Activated B cell treated with CpG ODN at 0.5 μM for 24 hours (primary cell): ENCODE measurements around the gene DGCR2. TPM values are rescaled to one million over a fixed set of nuclear protein-coding genes. Genes with fewer than 3 reads are reported as not detected.

Source experiments
- ATAC-seq: fragments of 200-7000 bp; cut with Tn5 transposase; one replicate; pipeline ENCODE4 v1.10.0; 2021; ENCODE audit warnings: low read depth, mild to moderate bottlenecking, moderate library complexity
- CTCF ChIA-PET: fragments of 350-600 bp; sonication (Branson Sonifier 250); formaldehyde crosslinking; loops from one replicate; lab custom pipeline; 2021; ENCODE audit warnings: antibody characterized with exemption; lab: Charles Lee
- POLR2A ChIA-PET: fragments of 350-600 bp; sonication (Branson Sonifier 250); formaldehyde crosslinking; loops from one replicate; lab custom pipeline; 2021; ENCODE audit warnings: antibody characterized with exemption; lab: Charles Lee
- DNase-seq: peaks from one replicate; pipeline ENCODE4 v3.0.0; 2022
- H3K27ac Mint-ChIP-seq: one replicate; pipeline ENCODE4 v1.8.0; 2020; ENCODE audit warnings: mixed read lengths
- H3K27me3 Mint-ChIP-seq: one replicate; pipeline ENCODE4 v1.8.0; 2021; ENCODE audit warnings: mixed read lengths
- H3K36me3 Mint-ChIP-seq: one replicate; pipeline ENCODE4 v1.8.0; 2021; ENCODE audit warnings: low read depth, mixed read lengths
- H3K4me1 Mint-ChIP-seq: one replicate; pipeline ENCODE4 v1.8.0; 2021; ENCODE audit warnings: mixed read lengths
- H3K4me3 Mint-ChIP-seq: one replicate; pipeline ENCODE4 v1.8.0; 2020; ENCODE audit warnings: mild to moderate bottlenecking, mixed read lengths
- H3K9me3 Mint-ChIP-seq: one replicate; pipeline ENCODE4 v1.8.0; 2020; ENCODE audit warnings: mixed read lengths
- intact Hi-C: fragments of 100-400 bp; cut with micrococcal nuclease; formaldehyde crosslinking; loops from one replicate; pipeline ENCODE4 v1.15.1; 2024
- total RNA-seq: library from RNA; stranded (reverse); gene quantifications from 2 replicates; pipeline ENCODE4 v1.2.3, GENCODE V29; 2022
- TF ChIP-seq, protein P1 (sequence below): fragments of 200-600 bp; IDR thresholded peaks from one replicate; pipeline ENCODE4 v1.8.0; 2022; ENCODE audit warnings: antibody characterized with exemption, mild to moderate bottlenecking

Gene DGCR2
- total RNA-seq, 1 donor from 2014 or later, result 33.2 TPM

DNA sequence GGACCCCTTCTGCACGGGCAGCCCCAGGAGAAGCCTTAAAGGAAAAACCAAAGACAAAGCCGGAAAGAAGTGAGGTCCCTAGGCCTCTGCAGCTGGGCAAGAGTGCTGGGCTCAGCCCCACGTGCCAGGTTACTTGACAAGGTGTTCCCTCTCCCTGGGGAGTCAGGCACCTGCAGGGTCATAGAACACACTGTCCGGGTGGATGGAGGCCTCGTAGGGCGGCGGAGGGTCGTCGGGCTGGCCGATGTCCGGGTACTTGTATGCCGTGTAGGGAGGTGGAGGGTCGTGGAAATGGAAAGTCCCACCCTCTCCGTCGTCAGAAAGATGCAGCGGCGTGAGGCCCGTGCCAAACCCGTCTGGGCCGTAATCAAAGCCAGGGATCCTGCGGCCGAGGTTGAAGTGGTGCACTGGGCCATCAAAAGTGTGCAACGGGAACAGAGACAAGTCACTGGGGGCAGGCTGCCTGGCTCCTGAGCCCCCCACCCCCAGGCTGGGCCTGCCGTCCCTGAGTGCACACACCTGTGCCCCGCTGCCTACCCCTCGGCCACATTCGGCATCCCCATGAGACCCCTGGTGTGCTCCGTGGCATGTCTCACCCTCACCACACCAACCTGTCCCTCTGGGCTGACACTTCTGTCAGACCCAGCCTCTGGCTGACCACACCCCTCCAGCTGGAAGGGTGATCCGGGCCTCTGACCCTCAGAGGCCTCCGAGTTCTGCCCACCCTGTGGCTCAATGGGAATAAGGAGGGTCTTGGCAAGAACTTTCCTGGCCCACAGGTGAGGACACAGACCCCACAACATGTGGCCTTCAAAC is 81.1 kb downstream of the DGCR2 start:
- no peak overlapping the region for H3K27ac Mint-ChIP-seq
- intact Hi-C loops, result no loop called here
- ATAC-seq (no peak), DNase-seq (no peak)
- peaks cover 94% of the 10 kb centered on the region for H3K36me3 Mint-ChIP-seq
- ChIA-PET CTCF (no interaction called here), POLR2A (interaction anchor here (0.5 kb wide), 1 partner anchor 77 kb away, joined by 3 read pairs; no protein-coding TSS in a partner anchor)
- H3K27me3 Mint-ChIP-seq, result no peaks in the 10 kb centered on the region
- no peaks in the 10 kb centered on the region for H3K4me1 Mint-ChIP-seq
- TF ChIP-seq, protein P1, sequence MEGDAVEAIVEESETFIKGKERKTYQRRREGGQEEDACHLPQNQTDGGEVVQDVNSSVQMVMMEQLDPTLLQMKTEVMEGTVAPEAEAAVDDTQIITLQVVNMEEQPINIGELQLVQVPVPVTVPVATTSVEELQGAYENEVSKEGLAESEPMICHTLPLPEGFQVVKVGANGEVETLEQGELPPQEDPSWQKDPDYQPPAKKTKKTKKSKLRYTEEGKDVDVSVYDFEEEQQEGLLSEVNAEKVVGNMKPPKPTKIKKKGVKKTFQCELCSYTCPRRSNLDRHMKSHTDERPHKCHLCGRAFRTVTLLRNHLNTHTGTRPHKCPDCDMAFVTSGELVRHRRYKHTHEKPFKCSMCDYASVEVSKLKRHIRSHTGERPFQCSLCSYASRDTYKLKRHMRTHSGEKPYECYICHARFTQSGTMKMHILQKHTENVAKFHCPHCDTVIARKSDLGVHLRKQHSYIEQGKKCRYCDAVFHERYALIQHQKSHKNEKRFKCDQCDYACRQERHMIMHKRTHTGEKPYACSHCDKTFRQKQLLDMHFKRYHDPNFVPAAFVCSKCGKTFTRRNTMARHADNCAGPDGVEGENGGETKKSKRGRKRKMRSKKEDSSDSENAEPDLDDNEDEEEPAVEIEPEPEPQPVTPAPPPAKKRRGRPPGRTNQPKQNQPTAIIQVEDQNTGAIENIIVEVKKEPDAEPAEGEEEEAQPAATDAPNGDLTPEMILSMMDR, result no peak
- H3K4me3 Mint-ChIP-seq, result no peak overlapping the region
- H3K9me3 Mint-ChIP-seq, result no peaks in the 10 kb centered on the region

DNA sequence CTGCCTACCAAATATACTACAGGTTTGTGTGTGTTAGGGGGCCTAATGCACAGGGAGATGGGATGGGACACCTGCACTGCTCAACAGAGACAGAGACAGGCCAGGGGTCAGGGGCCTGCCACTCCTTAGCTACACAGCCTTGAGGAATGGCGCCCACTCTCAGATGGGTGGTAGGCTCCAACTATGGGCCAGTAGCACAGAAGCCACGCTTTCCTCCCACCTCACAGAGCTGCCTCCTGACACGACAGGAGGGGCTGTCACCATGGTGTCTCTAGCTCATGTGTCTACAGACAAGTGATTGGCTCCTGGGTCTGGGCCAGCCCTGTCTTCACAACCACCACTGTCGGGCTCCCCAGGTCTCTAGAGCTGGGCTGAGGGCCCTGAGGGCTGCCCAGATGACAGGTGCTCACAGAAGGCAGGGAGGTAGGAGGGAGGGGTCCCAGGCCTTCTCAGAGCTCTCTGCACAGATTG is 81.8 kb downstream of the DGCR2 start:
- Mint-ChIP-seq H3K9me3 (no peaks in the 10 kb centered on the region), H3K27me3 (no peaks in the 10 kb centered on the region), H3K4me1 (no peaks in the 10 kb centered on the region), H3K27ac (no peak overlapping the region), H3K4me3 (no peak overlapping the region), H3K36me3 (peaks cover 88% of the 10 kb centered on the region)
- ATAC-seq (no peak), DNase-seq (no peak)
- intact Hi-C loops, result no loop called here
- CTCF ChIA-PET, result no interaction called here
- POLR2A ChIA-PET, result interaction anchor here (0.5 kb wide), 1 partner anchor 78 kb away, joined by 3 read pairs; no protein-coding TSS in a partner anchor
- TF ChIP-seq, protein P1, result no peak

- Mint-ChIP-seq H3K4me3 (no peak overlapping the region), H3K36me3 (peaks cover 82% of the 10 kb centered on the region), H3K27me3 (no peaks in the 10 kb centered on the region), H3K4me1 (no peaks in the 10 kb centered on the region), H3K27ac (no peak overlapping the region), H3K9me3 (no peaks in the 10 kb centered on the region)
- ChIA-PET CTCF (no interaction called here), POLR2A (no interaction called here)
- no peak for ATAC-seq
- intact Hi-C loops, result no loop called here
- TF ChIP-seq, protein P1, result no peak
- DNase-seq, result no peak
Observed at GRCh38 chr22:19039796-19040280, 82.4 kb downstream of the DGCR2 start.

- ATAC-seq (no peak), DNase-seq (no peak)
- CTCF ChIA-PET, result no interaction called here
- intact Hi-C loops, result no loop called here
- H3K9me3 Mint-ChIP-seq, result no peaks in the 10 kb centered on the region
- H3K27ac Mint-ChIP-seq, result no peak overlapping the region
- no peaks in the 10 kb centered on the region for H3K4me1 Mint-ChIP-seq
- H3K27me3 Mint-ChIP-seq, result no peaks in the 10 kb centered on the region
- no peak overlapping the region for H3K4me3 Mint-ChIP-seq
- POLR2A ChIA-PET, result no interaction called here
- H3K36me3 Mint-ChIP-seq, result peaks cover 79% of the 10 kb centered on the region
- TF ChIP-seq, protein P1, result no peak
Observed at GRCh38 chr22:19039448-19039780, 82.8 kb downstream of the DGCR2 start.

DNA sequence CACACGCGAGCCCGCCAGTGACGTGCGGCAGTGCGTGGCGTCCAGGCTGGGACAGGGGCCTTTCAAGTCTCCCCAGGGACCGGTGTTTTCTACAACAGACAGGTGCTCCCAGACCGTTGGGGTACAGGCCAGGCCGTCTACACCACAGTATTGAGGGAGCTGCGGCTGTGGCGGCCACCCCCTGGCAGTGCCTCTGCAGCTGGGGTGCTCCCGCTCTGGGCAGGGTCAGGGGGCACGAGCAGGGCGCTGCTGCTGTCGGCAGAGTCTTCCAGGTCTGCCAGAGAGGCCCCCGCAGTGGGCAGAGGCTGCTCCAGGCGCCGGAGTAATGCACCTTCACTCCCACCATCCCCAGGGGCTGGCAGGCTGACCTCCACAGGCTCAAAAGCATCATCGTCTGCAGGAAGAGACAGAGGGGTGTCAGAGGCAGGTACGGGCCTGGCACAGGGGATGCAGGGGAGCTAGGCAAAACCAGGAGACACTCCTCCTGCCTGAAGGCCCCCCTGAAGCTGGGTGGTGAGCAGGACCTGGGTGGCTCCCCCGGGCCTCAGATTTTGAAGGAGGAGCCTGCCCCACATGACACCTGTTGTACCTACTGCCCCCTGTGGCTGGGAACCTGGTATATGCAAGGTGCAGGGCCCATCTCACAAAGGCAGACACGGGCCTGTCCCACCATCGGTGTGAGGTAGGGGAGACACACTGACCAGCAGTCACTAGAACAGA is 83.3 kb downstream of the DGCR2 start:
- ATAC-seq (no peak), DNase-seq (no peak)
- TF ChIP-seq, protein P1, result no peak
- intact Hi-C loops, result no loop called here
- Mint-ChIP-seq H3K9me3 (no peaks in the 10 kb centered on the region), H3K36me3 (peaks cover 74% of the 10 kb centered on the region), H3K27me3 (no peaks in the 10 kb centered on the region), H3K4me3 (no peak overlapping the region), H3K27ac (no peak overlapping the region), H3K4me1 (no peaks in the 10 kb centered on the region)
- ChIA-PET CTCF (no interaction called here), POLR2A (no interaction called here)
